ENCODE results near the gene NT5C1A.
A peak's percentile ranks its signal among the peaks of the same experiment; 100 is the strongest.

Gene NT5C1A

GRCh38 chr1:39671793-39672550, at the start of gene NT5C1A:
TSS of gene NT5C1A (minus strand) at chr1:39672107. CDS start at chr1:39672038, 69 bp downstream.
- DNase-seq: peak; percentile 70

- no peak for DNase-seq
These were observed 49.8 kb upstream of the NT5C1A start for GRCh38 chr1:39721664-39722063.

DNA sequence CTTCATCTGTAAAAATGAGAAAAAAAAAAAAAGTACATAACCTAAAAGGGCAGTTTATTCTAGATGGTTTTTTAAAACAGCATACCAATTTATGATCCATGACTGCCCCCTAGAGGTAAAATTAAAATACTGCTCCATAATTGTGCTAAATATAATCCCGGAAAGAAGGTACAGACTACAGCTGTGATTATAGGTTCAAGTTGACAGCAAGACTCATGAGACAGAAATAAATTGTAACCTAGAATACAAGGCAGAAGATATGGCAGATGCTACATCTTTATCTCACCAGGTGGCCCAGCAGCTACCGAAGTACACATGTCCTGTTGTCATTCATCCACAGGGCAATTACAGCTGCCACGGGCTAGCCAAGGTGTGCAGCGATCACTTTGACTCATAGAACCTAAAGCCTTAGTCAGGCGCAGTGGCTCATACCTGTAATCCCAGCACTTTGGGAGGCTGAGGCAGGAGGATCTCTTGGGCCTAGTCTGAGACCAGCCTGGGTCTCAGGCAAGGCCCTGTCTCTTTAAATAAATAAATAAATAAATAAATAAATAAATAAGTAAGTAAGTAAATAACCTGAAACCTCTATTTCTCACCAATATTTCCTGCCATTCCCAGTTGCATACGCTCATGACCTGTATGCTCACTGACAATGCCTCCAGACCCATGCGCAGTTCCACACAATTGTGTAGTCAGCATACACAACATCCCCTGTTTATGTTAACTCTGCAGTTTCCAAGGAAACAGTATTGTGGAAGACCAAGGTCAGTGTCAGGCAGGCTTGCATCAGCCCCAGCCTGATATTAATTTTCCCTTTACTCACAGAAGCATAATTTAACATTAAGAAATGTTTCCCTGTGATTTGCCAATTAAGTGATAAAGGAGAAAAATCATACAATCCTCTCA, 48.4 kb upstream of the NT5C1A start:
- DNase-seq: peak; percentile 49

GRCh38 chr1:39717809-39718208, 45.9 kb upstream of the NT5C1A start:
- DNase-seq: no peak

DNA sequence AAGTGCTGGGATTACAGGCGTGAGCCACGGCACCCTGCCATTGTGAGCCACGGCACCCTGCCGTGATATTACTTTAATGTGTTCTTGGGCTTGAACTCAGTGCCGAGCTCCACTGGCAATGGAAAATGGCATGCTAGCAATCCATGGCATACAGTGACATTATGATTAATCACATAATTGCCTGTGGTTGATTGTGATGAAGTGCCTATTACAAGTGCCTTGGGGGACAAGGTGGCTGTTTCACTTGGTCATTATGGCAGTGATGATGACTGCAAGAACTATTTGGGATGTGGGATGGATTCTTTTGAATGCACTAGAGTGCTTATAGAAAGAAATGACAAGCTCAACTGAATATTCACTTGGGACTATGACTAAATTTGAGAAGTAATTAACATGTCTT, 41.6 kb upstream of the NT5C1A start:
- DNase-seq: no peak

- no peak for DNase-seq
These were observed 40.0 kb upstream of the NT5C1A start for GRCh38 chr1:39711966-39712340.

GRCh38 chr1:39711104-39711965, 39.4 kb upstream of the NT5C1A start:
- no peak for DNase-seq

DNA sequence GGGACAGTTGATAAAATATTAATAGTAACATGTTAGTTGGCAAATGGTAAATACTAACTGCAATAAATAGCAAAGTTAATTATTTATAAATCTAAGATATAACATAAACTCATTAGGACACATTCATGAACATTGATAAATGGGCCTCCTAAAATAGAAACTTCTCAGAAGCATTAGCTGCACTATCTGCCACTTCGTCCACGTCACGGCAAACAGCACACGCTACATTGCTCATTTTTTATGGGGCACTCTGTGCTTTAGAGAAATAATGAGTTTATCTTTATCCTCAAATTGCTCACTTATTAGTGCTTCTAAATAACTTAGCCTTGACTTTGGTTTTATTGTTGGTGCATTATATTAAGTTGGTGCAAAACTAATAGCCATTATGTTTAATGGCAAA, 35.6 kb upstream of the NT5C1A start:
- DNase-seq: no peak

GRCh38 chr1:39704757-39705156, 32.9 kb upstream of the NT5C1A start:
- no peak for DNase-seq

GRCh38 chr1:39701049-39701439, 29.1 kb upstream of the NT5C1A start:
- DNase-seq: no peak

GRCh38 chr1:39700348-39700747, 28.4 kb upstream of the NT5C1A start:
- DNase-seq: no peak

DNA sequence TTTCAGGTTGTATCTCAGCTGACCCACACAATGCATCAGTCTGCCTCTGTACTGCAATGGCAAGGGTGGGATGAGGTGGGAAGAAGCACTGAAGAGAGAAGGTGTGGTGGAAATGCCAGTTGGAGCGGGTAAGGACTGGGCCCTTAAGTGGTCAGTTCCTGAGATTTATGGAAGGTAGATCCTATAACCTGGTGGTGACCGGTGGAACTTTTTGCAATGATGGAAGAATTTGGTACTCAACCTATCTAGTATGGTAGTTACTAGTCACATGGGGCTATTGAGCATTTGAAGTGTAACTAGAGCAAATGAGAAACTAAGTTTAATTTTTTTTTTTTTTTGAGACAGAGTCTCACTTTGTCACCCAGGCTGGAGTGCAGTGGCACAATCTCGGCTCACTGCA, 27.5 kb upstream of the NT5C1A start:
- no peak for DNase-seq

GRCh38 chr1:39698568-39698967, 26.7 kb upstream of the NT5C1A start:
- no peak for DNase-seq

DNA sequence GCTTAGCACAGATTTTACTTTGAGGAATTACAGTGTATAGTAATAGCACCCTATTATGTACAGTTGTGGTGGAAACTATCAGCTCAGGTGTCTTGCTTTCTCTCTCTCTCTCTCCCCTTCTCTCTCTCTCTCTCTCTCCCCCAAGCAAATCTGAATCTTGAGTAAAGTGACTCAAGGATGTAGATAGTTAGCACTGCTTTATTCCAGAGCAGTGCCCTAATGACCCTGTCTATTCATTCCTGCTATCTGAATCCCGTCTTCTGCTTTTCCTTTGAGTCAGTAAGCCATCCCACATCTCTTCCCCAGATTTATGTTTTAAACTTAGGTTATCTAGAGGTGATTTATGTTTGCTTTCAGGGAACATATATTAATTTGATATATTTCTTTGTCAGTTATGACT, 24.5 kb upstream of the NT5C1A start:
- DNase-seq: no peak

GRCh38 chr1:39695016-39695415, 23.1 kb upstream of the NT5C1A start:
- no peak for DNase-seq

DNA sequence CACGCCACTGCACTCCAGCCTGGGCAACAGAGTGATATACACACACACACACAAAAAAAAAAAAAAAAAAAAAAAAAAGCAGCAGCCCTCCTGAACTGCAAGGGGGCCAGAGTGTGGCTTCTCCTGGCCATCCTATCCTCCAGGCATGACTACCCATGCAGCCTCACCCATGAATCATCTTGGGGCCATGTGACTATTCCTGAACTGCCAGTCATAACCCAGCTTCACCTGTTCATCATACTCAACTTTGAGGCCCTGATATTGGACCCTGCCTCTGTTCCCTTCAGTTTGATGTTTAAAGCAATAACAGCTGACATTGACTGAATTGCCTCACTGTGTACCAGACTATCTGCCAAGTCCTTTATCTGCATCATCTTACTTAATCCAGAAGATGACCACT, 22.1 kb upstream of the NT5C1A start:
- DNase-seq: no peak

DNA sequence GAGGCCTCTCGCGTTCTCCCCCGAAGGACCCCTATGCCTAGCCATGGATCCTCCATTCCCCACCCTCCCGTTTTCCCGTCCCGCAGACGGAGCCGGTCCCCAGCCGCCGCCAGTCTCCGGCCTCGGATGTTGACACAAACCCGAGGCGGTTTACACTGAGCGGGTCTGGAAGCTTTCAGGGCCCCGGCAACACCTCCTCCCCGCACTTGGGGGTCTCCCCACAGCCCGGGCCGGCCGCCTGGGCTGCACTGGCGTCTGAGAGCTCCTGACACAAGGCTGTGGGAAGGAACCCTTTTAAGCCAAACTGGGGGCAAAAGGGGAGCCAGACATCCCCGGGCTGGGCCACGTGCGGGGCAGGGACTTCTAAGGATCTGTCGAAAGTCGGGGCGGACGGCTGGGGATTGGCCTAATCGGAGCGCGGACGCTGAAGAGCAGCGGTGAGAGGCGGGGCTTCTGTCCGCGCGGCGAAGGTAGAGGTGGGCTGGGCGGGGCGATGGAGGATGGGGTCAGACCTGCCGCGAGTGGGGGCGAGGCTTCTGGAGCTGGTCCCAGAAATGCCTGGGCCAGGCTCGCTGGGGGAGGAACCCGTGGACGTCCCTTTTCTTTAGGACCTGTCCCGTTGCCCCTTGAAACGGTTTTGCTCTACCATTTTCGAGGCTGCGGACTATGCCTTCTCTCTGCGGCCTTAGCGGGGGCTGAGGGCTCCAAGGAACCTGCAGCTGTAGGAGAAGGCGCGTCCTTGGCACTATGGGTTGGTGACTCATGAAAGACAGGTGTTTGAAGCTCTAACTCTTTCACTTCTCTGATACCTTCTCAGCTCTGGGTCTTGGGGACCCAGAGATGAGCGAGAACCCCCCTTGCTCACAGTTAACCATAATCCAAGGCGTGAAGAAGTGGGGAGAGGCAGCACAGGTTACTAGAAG, 20.5 kb upstream of the NT5C1A start:
- peak; percentile 78 for DNase-seq

DNA sequence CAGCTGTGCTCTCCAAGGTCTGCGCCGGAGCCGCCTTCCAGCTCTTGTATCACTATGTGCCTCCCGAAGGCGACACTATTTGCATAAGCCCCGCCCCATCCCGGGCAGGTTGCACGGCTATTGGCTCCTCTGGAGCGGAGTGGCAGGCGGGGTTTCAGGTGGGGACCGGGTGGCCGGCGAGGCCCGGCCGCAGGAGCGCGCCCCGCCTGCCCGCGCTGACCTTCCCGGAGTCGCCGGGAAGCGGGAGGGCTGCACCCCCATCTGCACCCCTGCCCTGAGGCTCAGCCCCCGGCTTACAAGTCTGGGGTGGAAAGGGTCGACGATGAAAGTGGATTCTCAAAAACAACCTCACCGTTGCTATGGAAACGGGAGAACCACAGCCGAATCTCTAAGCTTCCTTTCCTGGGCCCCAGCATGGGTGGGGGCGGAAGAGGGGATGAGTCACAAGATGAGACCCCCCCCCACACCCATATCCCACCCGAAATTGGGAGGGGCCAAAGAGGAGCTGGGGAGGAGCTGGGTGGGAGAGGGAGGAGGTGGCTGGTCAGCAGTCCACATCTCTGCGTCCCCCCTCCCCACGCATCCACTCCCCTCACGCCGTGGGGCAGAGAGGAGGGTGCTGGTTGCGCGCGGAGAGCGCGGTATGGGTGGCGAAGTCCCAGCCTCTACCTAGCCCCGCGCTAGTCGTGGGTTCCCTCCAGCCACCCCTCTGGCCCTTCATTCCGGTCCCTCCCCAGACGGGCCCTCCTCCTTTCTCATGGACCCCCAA, 19.7 kb upstream of the NT5C1A start, which contains the start of gene HPCAL4:
Gene HPCAL4 (minus strand): TSS at position 51 of the 769 bp plus-strand sequence. CDS start 6,830 bp downstream, outside the sequence.
- DNase-seq: peak; percentile 94

DNA sequence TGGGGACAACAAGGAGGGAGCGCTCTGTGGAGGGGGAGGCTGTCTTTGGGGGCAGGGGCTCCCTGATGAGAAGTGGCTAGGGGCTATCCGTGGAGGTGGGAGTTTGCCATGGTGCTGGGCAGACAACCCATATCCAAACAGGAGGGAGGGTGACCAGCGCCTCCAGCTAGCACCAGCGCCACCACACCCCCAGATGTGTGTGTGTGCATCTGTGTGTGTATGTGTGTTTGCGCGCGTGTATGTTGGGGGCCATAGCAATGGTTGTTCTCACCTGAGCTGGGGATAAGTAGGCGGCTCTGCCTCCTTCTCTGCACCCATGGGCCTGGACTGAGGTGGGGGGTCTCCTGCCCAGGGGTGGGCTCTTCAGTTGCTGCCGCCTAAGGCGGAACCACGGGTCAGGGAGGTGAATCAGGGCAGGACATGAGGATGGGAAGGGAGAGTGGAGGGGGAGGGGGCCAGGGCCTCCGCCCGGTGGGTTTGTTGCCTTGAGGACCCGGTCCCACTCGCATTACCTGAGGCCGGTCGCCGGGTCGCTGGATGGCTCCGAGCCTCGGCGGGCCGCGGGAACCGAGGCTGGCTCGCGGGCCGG, 19.0 kb upstream of the NT5C1A start:
- DNase-seq: no peak

DNA sequence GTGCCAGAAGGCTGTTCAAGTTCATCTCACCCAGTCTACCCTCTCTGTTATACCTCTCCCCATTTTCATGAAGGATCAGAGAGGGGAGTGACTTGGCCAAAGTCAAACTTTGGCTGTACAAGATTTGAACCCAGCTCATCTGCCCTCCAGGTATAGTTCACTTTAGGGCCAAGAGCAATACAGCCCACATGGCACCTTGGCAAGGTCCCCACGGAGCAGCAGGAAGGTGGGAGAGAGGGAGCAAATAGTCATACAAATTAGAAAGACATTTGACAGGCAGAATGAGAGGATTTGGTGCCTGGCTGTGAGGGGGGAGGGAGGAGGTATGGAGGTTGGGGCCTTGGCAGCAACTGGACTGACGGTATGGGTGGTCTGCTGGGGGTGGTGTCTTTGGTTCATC, 18.3 kb upstream of the NT5C1A start:
- DNase-seq: no peak

DNA sequence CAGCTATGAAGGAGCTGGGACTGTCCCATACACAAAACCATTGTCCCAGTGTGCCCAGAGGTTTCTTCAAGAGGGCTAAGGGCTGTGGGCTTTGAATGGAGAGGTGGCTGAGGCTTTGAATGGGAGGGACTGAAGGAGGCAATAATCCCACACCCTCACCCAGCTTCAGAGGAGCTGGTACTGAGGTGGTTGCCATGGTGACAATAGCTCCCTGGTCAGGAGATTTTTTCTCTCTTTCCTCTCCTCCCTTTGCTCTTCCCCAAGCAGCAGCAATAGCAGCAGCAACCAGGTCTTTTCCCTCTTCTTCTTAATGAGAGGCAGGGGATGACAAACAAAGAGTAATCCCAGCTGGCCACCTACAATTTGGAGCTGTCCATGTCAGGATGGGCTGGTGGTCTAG, 17.7 kb upstream of the NT5C1A start:
- DNase-seq: peak; percentile 55

Data from retina (tissue), 1 donor.